HepG2 (cell line): Measurements from ENCODE around the gene ABHD17C. TPM values are rescaled to one million over a fixed set of nuclear protein-coding genes. Genes with fewer than 3 reads are reported as not detected.
A peak's percentile ranks its signal among the peaks of the same experiment; 100 is the strongest.

ENCODE experiments used
- ATAC-seq: fragments of 200-7000 bp; cut with Tn5 transposase; 3 replicates; pipeline ENCODE4 v1.9.1; 2020; ENCODE audit warnings: mild to moderate bottlenecking, moderate library complexity
- BruUV-seq: library from RNA; stranded (reverse); fragments of 400-500 nt; replicated peaks from 2 replicates; lab custom pipeline; 2021; lab: Mats Ljungman, UMichigan
- CTCF ChIA-PET: fragments of 300-600 bp; formaldehyde crosslinking; extraction: SDS; loops from one replicate; lab custom pipeline; 2021; ENCODE audit warnings: low total read pairs, inconsistent platforms, low intra/inter-chr PET ratio; lab: Yijun Ruan, JAX
- POLR2A ChIA-PET: fragments of 350-600 bp; sonication (Branson Sonifier 250); formaldehyde crosslinking; loops from one replicate; lab custom pipeline; 2020; ENCODE audit warnings: antibody characterized with exemption, inconsistent platforms; lab: Yijun Ruan, JAX
- DNase-seq: peaks from one replicate; pipeline ENCODE4 v3.0.0-alpha.2; 2015; ENCODE audit warnings: low spot score
- FAIRE-seq: peaks from 3 replicates; lab custom pipeline; 2011; peaks lifted over from hg19 to GRCh38; lab: Jason Lieb, UNC
- H2AFZ ChIP-seq: one replicate; pipeline ENCODE4 v1.6.1; 2011; ENCODE audit warnings: low read length, inconsistent platforms
- H3K27ac ChIP-seq: fragments of 300-600 bp; 3 replicates; pipeline ENCODE4 v1.8.0; 2011; ENCODE audit warnings: mixed run types, mild to moderate bottlenecking, mixed read lengths, low read length, inconsistent platforms; ENCODE audit not compliant: insufficient read depth; ENCODE audit errors: extremely low read length
- H3K27me3 ChIP-seq, 2 experiments: fragments of 200-600 bp in 1 of 2; 2 replicates in 1 of 2; 3 replicates in 1 of 2; pipeline versions ENCODE4 v1.6.0 to v1.8.0; 2011; ENCODE audit warnings: low read length in 2 of 2, mild to moderate bottlenecking in 2 of 2, moderate library complexity in 2 of 2, inconsistent platforms in 1 of 2; ENCODE audit not compliant: insufficient read depth in 2 of 2, control insufficient read depth in 1 of 2
- H3K36me3 ChIP-seq, 2 experiments: fragments of 200-600 bp in 1 of 2; replicated peaks in 1 of 2; 2 replicates in 1 of 2; 3 replicates in 1 of 2; pipeline versions ENCODE4 v1.5.1 to v1.8.0; 2011; ENCODE audit warnings: low read length in 2 of 2, inconsistent platforms in 1 of 2; ENCODE audit not compliant: insufficient read depth in 2 of 2, control insufficient read depth in 1 of 2
- H3K4me1 ChIP-seq: 2 replicates; pipeline ENCODE4 v1.5.1; 2012; ENCODE audit warnings: low read length, inconsistent platforms; ENCODE audit not compliant: insufficient read depth
- H3K4me2 ChIP-seq: 2 replicates; pipeline ENCODE4 v1.6.0; 2011; ENCODE audit warnings: low read depth, low read length, inconsistent platforms
- H3K4me3 ChIP-seq, 3 experiments: fragments of 200-600 bp in 1 of 3; sonication (generic), shearing (Covaris generic) in 1 of 3; replicated peaks in 1 of 3; 2 replicates each; pipeline ENCODE4 v1.5.1; 2011 to 2016; ENCODE audit warnings: low read length in 3 of 3, inconsistent platforms in 2 of 3, low read depth in 2 of 3, mild to moderate bottlenecking in 2 of 3, control low read depth in 1 of 3, mixed read lengths in 1 of 3; ENCODE audit not compliant: insufficient read depth in 1 of 3
- H3K79me2 ChIP-seq: one replicate; pipeline ENCODE4 v1.6.1; 2011; ENCODE audit warnings: low read length, inconsistent platforms; ENCODE audit not compliant: insufficient read depth
- H3K9ac ChIP-seq: 2 replicates; pipeline ENCODE4 v1.6.0; 2011; ENCODE audit warnings: mild to moderate bottlenecking, low read depth, low read length, inconsistent platforms; ENCODE audit not compliant: insufficient read depth
- H3K9me3 ChIP-seq: 2 replicates; pipeline ENCODE4 v1.5.1; 2012; ENCODE audit warnings: mild to moderate bottlenecking, low read length
- H4K20me1 ChIP-seq: 2 replicates; pipeline ENCODE4 v1.6.0; 2011; ENCODE audit warnings: inconsistent platforms, mild to moderate bottlenecking, low read length, moderate library complexity; ENCODE audit not compliant: insufficient read depth
- MXI1 ChIP-seq: IDR thresholded peaks from 3 replicates; pipeline ENCODE4 v1.6.1; 2012; ENCODE audit warnings: low read depth, low read length, inconsistent platforms, borderline replicate concordance
- PRMT3 ChIP-seq: sonication (generic); formaldehyde crosslinking; IDR thresholded peaks from 2 replicates; pipeline ENCODE4 v1.8.1; 2022; ENCODE audit warnings: low read depth, mild to moderate bottlenecking, moderate library complexity, missing genetic modification reagents, borderline replicate concordance
- RFX1 ChIP-seq: fragments of 450-650 bp; IDR thresholded peaks from 2 replicates; pipeline ENCODE4 v1.6.1; 2017
- ZFX ChIP-seq: sonication (generic); formaldehyde crosslinking; IDR thresholded peaks from 2 replicates; pipeline ENCODE4 v1.4.0; 2020; ENCODE audit warnings: mild to moderate bottlenecking, low read depth, missing genetic modification reagents, moderate library complexity
- ZNF564 ChIP-seq: sonication (generic); formaldehyde crosslinking; IDR thresholded peaks from 2 replicates; pipeline ENCODE4 v1.8.1; 2023; ENCODE audit warnings: mild to moderate bottlenecking, missing genetic modification reagents
- ZNF572 ChIP-seq: sonication (generic); formaldehyde crosslinking; IDR thresholded peaks from 2 replicates; pipeline ENCODE4 v1.5.1; 2020; ENCODE audit warnings: mild to moderate bottlenecking, missing genetic modification reagents
- ZSCAN30 ChIP-seq: sonication (generic); formaldehyde crosslinking; IDR thresholded peaks from 2 replicates; pipeline ENCODE4 v1.5.0; 2020; ENCODE audit warnings: mild to moderate bottlenecking, missing genetic modification reagents
- WGBS: methylation state at CpG from one replicate; pipeline ENCODE4 v1.1.6; 2017; ENCODE audit warnings: low lambda C conversion rate; 5-methylcytosine and 5-hydroxymethylcytosine counted together
- in situ Hi-C: cut with HindIII; loops from 2 replicates; pipeline ENCODE4 v1.10.0; 2017; ENCODE audit warnings: low pct_unique_long_range_greater_than_20kb; ENCODE audit not compliant: extremely low pct_ligation_motif_present
- intact Hi-C: fragments of 100-400 bp; cut with micrococcal nuclease; formaldehyde crosslinking; loops from one replicate; pipeline ENCODE4 v1.10.0; 2022; ENCODE audit not compliant: unreplicated experiment
- polyA plus RNA-seq, 8 experiments: library from polyadenylated mRNA; depleted of rRNA in 3 of 8; stranded (reverse) in 7 of 8; unstranded in 1 of 8; fragments of >200 nt; fragmentation: Illumina TruSeq in 4 of 8; extraction: Trizol in 4 of 8; gene quantifications; 2 replicates each; pipeline versions ENCODE4 v1.2.1 to v1.2.3, GENCODE V29; 2011 to 2016; ENCODE audit warnings: low read depth in 4 of 8, missing spikeins in 1 of 8, mixed read lengths in 1 of 8; ENCODE audit not compliant: insufficient read depth in 1 of 8
- total RNA-seq, 5 experiments: library from RNA; depleted of rRNA; stranded (reverse); fragments of >200 nt; fragmentation: Illumina TruSeq; extraction: Trizol; gene quantifications; 2 replicates each; pipeline ENCODE4 v1.2.3, GENCODE V29; 2016; ENCODE audit warnings: low read depth in 1 of 5

ABHD17C gene
- total and polyA plus RNA-seq, 2 of the 13 experiments (the other 11 are each of a cell fraction or from before 2014, with no cell fraction given), result 2.9 to 3.9 TPM

DNA sequence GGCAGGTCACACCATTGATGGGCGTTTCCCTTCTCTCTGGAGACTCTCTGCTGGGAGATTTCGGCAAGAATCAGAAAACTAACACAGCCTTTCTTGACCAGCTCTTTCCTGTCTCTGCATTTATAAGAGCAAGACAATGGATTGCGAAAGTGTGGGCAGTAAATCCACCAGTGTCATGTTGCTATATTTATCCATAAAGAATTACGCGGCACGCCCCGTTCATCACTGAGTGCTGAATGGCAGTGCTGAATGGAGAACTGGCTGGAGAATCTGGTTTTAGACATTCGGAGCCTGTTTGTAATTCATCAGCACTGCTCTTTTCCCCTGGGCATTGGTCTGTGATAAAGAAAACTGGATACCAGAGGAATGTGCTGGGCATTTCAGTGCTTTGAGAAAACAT, 82.0 kb downstream of the ABHD17C start:
- ChIA-PET CTCF (interaction anchor here (1.1 to 4.7 kb wide), 5 partner anchors 79 to 321 kb away, joined by 3 to 65 read pairs (median 11); no protein-coding TSS in a partner anchor), POLR2A (interaction anchor here (1.3 to 1.6 kb wide), 2 partner anchors 28 to 82 kb away, joined by 3 to 4 read pairs; partner anchors contain the start of gene ABHD17C)
- ATAC-seq (no peak), DNase-seq (no peak), FAIRE-seq (no peak)
- no peaks in the 10 kb centered on the region for H3K9me3 ChIP-seq
- peaks cover under 1% of the 10 kb centered on the region in 2 experiments; a peak in 3 of 5 replicates for H3K36me3 ChIP-seq
- H3K4me3 ChIP-seq, result no peak overlapping the region
- peaks cover 32% of the 10 kb centered on the region for H3K4me1 ChIP-seq
- 39% methylated on average over 8 of the region's 8 CpGs for WGBS
- TF ChIP-seq RFX1, result no peak
- TF ChIP-seq PRMT3, result no peak
- TF ChIP-seq MXI1, result no peak
- intact Hi-C loops, result loop anchor here (5.0 kb wide), 1 partner anchor 360 kb away; no protein-coding TSS in a partner anchor
- in situ Hi-C loops, result loop anchor here (5.0 kb wide), 4 partner anchors 115 to 320 kb away; no protein-coding TSS in a partner anchor
- H2AFZ ChIP-seq, result no peak overlapping the region
- no peak overlapping the region for H3K9ac ChIP-seq
- H3K4me2 ChIP-seq, result no peak overlapping the region
- no TSS peak for BruUV-seq
- H3K27me3 ChIP-seq, result peaks cover 2 to 4% of the 10 kb centered on the region in 2 experiments; a peak in 2 of 5 replicates
- H4K20me1 ChIP-seq, result 0 out of 2 replicates have a peak, but pooled peaks cover 5% of the 10 kb centered on the region
- no peaks in the 10 kb centered on the region for H3K79me2 ChIP-seq
- H3K27ac ChIP-seq, result no peak overlapping the region

GRCh38 chr15:80777826-80778620, 82.9 kb downstream of the ABHD17C start:
- in situ Hi-C loops (loop anchor here (5.0 kb wide), 4 partner anchors 116 to 321 kb away; no protein-coding TSS in a partner anchor), intact Hi-C loops (loop anchor here (5.0 kb wide), 1 partner anchor 361 kb away; no protein-coding TSS in a partner anchor)
- peaks cover 40% of the 10 kb centered on the region for H3K4me1 ChIP-seq
- H3K79me2 ChIP-seq, result no peaks in the 10 kb centered on the region
- 28% methylated on average over 8 of the region's 10 CpGs for WGBS
- no peak for DNase-seq
- H3K9me3 ChIP-seq, result no peaks in the 10 kb centered on the region
- ATAC-seq, result no peak
- ChIA-PET POLR2A (no interaction called here), CTCF (interaction anchor here (1.7 to 4.7 kb wide), 5 partner anchors 79 to 322 kb away, joined by 7 to 65 read pairs (median 25); no protein-coding TSS in a partner anchor)
- peak overlapping the region in 2 of 3 experiments; percentile 34 to 82; a peak in 2 of 6 replicates for H3K4me3 ChIP-seq
- H3K9ac ChIP-seq, result no peak overlapping the region
- no peak overlapping the region for H3K27ac ChIP-seq
- H3K36me3 ChIP-seq, result peaks cover 2 to 9% of the 10 kb centered on the region in 2 experiments; a peak in 4 of 5 replicates
- peaks cover 2 to 4% of the 10 kb centered on the region in 2 experiments; a peak in 2 of 5 replicates for H3K27me3 ChIP-seq
- TF ChIP-seq ZNF564 (0 out of 2 replicates have a peak, but pooled peaks have one; percentile 12), ZNF572 (CRISPR knock-in tag) (no peak), ZFX (CRISPR knock-in tag) (0 out of 2 replicates have a peak, but pooled peaks have one; percentile 3), ZSCAN30 (CRISPR knock-in tag) (no peak)
- H4K20me1 ChIP-seq, result 0 out of 2 replicates have a peak, but pooled peaks cover 5% of the 10 kb centered on the region
- FAIRE-seq, result no peak
- H3K4me2 ChIP-seq, result peak overlapping the region; percentile 89
- no TSS peak for BruUV-seq
- no peak overlapping the region for H2AFZ ChIP-seq
